Esophagus muscularis mucosa (tissue), 4 donors: ENCODE data around the gene RPL41. TPM values are rescaled to one million over a fixed set of nuclear protein-coding genes. Genes with fewer than 3 reads are reported as not detected.

Source experiments
- DNase-seq: peaks from one replicate; pipeline ENCODE4 v3.0.0-alpha.2; 2017; ENCODE audit errors: extremely low spot score
- H3K27ac ChIP-seq, 4 donors: fragments of 200-600 bp; sonication (generic); replicated peaks in 1 of 4; 1 replicate in 3 of 4; 2 replicates in 1 of 4; pipeline ENCODE4 v1.5.1; 2016 to 2019; ENCODE audit warnings: mild to moderate bottlenecking in 1 of 4
- H3K27me3 ChIP-seq, 4 donors: fragments of 200-600 bp; sonication (generic); one replicate each; pipeline versions ENCODE4 v1.5.1 to v1.6.0; 2016 to 2019
- H3K36me3 ChIP-seq, 4 donors: fragments of 200-600 bp; sonication (generic); one replicate each; pipeline ENCODE4 v1.5.1; 2016 to 2019
- H3K4me1 ChIP-seq, 4 donors: fragments of 200-600 bp; sonication (generic); one replicate each; pipeline ENCODE4 v1.5.1; 2016 to 2019
- H3K4me3 ChIP-seq, 4 donors: fragments of 200-600 bp; sonication (generic); 1 replicate in 2 of 4; 2 replicates in 2 of 4; pipeline ENCODE4 v1.5.1; 2016 to 2019; ENCODE audit warnings: mild to moderate bottlenecking in 4 of 4, moderate library complexity in 1 of 4
- H3K9me3 ChIP-seq, 4 donors: fragments of 200-600 bp; sonication (generic); 1 replicate in 3 of 4; 2 replicates in 1 of 4; pipeline ENCODE4 v1.5.1; 2016 to 2019
- CTCF ChIP-seq, 3 experiments: fragments of 200-600 bp in 2 of 3; fragments of 450-650 bp in 1 of 3; sonication (generic) in 2 of 3; IDR thresholded peaks; one replicate each; pipeline ENCODE4 v1.5.1; 2017 to 2019; ENCODE audit warnings: antibody characterized with exemption in 3 of 3, mild to moderate bottlenecking in 2 of 3, moderate library complexity in 1 of 3
- EP300 ChIP-seq: sonication (generic); formaldehyde crosslinking; IDR thresholded peaks from one replicate; pipeline ENCODE4 v1.6.1; 2017; ENCODE audit warnings: antibody characterized with exemption
- POLR2A ChIP-seq: fragments of 450-650 bp; IDR thresholded peaks from one replicate; pipeline ENCODE4 v1.6.1; 2017; ENCODE audit warnings: antibody characterized with exemption, moderate library complexity, mild to moderate bottlenecking, low read depth
- POLR2AphosphoS5 ChIP-seq, 2 donors: sonication (generic); formaldehyde crosslinking; IDR thresholded peaks; one replicate each; pipeline ENCODE4 v1.6.1; 2017; ENCODE audit warnings: antibody characterized with exemption in 2 of 2
- WGBS: methylation state at CpG from one replicate; pipeline ENCODE4 v1.1.5; 2018; 5-methylcytosine and 5-hydroxymethylcytosine counted together
- intact Hi-C: fragments of 100-400 bp; cut with DNase I; formaldehyde crosslinking; loops from one replicate; pipeline ENCODE4 v1.15.1; 2023
- total RNA-seq, 4 donors: library from RNA; depleted of rRNA; stranded (reverse); fragments of >200 nt; gene quantifications; one replicate each; pipeline versions ENCODE4 v1.1.0 to v1.2.1, GENCODE V29; 2016

Gene RPL41
- total RNA-seq, 4 donors from 2014 or later: 1,962 to 4,166 (median 3,502) TPM

GRCh38 chr12:56122637-56123036, 6.2 kb downstream of the RPL41 start:
- 69% methylated on average over 2 of the region's 2 CpGs for WGBS
- TF ChIP-seq POLR2A (no peak), CTCF (IDR thresholded peaks at IDR 0.05) (no peak), POLR2AphosphoS5 (IDR thresholded peaks at IDR 0.05) (no peak), EP300 (no peak)
- Histone ChIP-seq H3K4me1 (peaks cover 71 to 86% (median 80%) of the 10 kb centered on the region in 4 donors), H3K36me3 (peaks cover 11 to 26% (median 20%) of the 10 kb centered on the region in 4 donors), H3K4me3 (no peak overlapping the region), H3K27ac (peak overlapping the region; percentile 70 to 95 (median 93)), H3K9me3 (no peaks in the 10 kb centered on the region), H3K27me3 (no peaks in the 10 kb centered on the region)
- DNase-seq: no peak
- intact Hi-C loops: loop anchor here (10.0 kb wide), 2 partner anchors 342 to 512 kb away; partner anchors contain the start of genes BAZ2A and SPRYD4

GRCh38 chr12:56124133-56124532, 7.7 kb downstream of the RPL41 start:
- no peaks in the 10 kb centered on the region for H3K9me3 ChIP-seq
- WGBS: 87% methylated on average over 4 of the region's 4 CpGs
- DNase-seq: no peak
- intact Hi-C loops: loop anchor here (10.0 kb wide), 2 partner anchors 341 to 511 kb away; partner anchors contain the start of genes BAZ2A and SPRYD4
- H3K4me3 ChIP-seq: no peak overlapping the region
- H3K27ac ChIP-seq: peak overlapping the region; percentile 15 to 98 (median 94)
- H3K27me3 ChIP-seq: no peaks in the 10 kb centered on the region
- H3K36me3 ChIP-seq: peaks cover 11 to 24% (median 20%) of the 10 kb centered on the region in 4 donors
- TF ChIP-seq CTCF (IDR thresholded peaks at IDR 0.05) (no peak), POLR2A (no peak), POLR2AphosphoS5 (IDR thresholded peaks at IDR 0.05) (no peak), EP300 (no peak)
- peaks cover 61 to 77% (median 71%) of the 10 kb centered on the region in 4 donors for H3K4me1 ChIP-seq

- no peak for DNase-seq
- Histone ChIP-seq H3K36me3 (peaks cover 5 to 22% (median 21%) of the 10 kb centered on the region in 4 donors), H3K4me3 (peak overlapping the region in 1 of 4 donors; percentile 22), H3K27ac (peak overlapping the region; percentile 79 to 98 (median 96)), H3K9me3 (no peaks in the 10 kb centered on the region), H3K4me1 (peaks cover 52 to 73% (median 64%) of the 10 kb centered on the region in 4 donors), H3K27me3 (no peaks in the 10 kb centered on the region)
- WGBS: 41% methylated on average over 3 of the region's 3 CpGs
- TF ChIP-seq POLR2A (no peak), EP300 (no peak), CTCF (IDR thresholded peaks at IDR 0.05) (no peak), POLR2AphosphoS5 (IDR thresholded peaks at IDR 0.05) (no peak)
- intact Hi-C loops: loop anchor here (1.0 to 10.0 kb wide), 4 partner anchors 33 to 508 kb away; partner anchors contain the start of genes BAZ2A, SMARCC2 and SPRYD4
Measured at GRCh38 chr12:56126732-56127239, 10.4 kb downstream of the RPL41 start.

- under 1% methylated on average over 8 of the region's 8 CpGs for WGBS
- H3K27ac ChIP-seq: peak overlapping the region; percentile 79 to 98 (median 96)
- no peaks in the 10 kb centered on the region for H3K27me3 ChIP-seq
- H3K4me1 ChIP-seq: peaks cover 45 to 66% (median 58%) of the 10 kb centered on the region in 4 donors
- no peak for TF ChIP-seq POLR2A
- no peak for TF ChIP-seq POLR2AphosphoS5 (IDR thresholded peaks at IDR 0.05)
- no peak for TF ChIP-seq CTCF (IDR thresholded peaks at IDR 0.05)
- TF ChIP-seq EP300: no peak
- peaks cover 11 to 25% (median 23%) of the 10 kb centered on the region in 4 donors for H3K36me3 ChIP-seq
- DNase-seq: no peak
- intact Hi-C loops: loop anchor here (2.0 to 10.0 kb wide), 3 partner anchors 61 to 507 kb away; partner anchors contain the start of genes BAZ2A, SMARCC2 and SPRYD4
- H3K9me3 ChIP-seq: no peaks in the 10 kb centered on the region
- H3K4me3 ChIP-seq: peak overlapping the region; percentile 51 to 91 (median 84)
Measured at GRCh38 chr12:56127485-56127887, 11.1 kb downstream of the RPL41 start.
